Cardiac septum (tissue), 1 donor: ENCODE results near the gene GPER1. TPM values are rescaled to one million over a fixed set of nuclear protein-coding genes. Genes with fewer than 3 reads are reported as not detected.

Experiments
- DNase-seq: peaks from one replicate; pipeline ENCODE4 v3.0.0-alpha.2; 2020; ENCODE audit warnings: low spot score
- intact Hi-C: fragments of 100-400 bp; cut with DNase I; formaldehyde crosslinking; loops from one replicate; pipeline ENCODE4 v1.14.0; 2022
- total RNA-seq: library from RNA; stranded (reverse); fragmentation: NEBNext Ultra II Directional; extraction: Animal tissue kit (Norgen Biotek cat#: 25700); gene quantifications from one replicate; pipeline ENCODE4 v1.2.1, GENCODE V29; 2021
- donor health status: DM: no; HTN: no; CAD: no.

The GPER1 gene
- total RNA-seq, 1 donor from 2014 or later = 2.9 TPM

- intact Hi-C loops = no loop called here
- DNase-seq = no peak
These were observed 35.7 kb upstream of the GPER1 start for GRCh38 chr7:1052031-1052818.

- intact Hi-C loops = no loop called here
- no peak for DNase-seq
These were observed 34.9 kb upstream of the GPER1 start for GRCh38 chr7:1053002-1053411.

GRCh38 chr7:1053816-1054370 is 34.0 kb upstream of the GPER1 start:
- intact Hi-C loops = no loop called here
- DNase-seq = no peak

GRCh38 chr7:1054438-1054837 is 33.5 kb upstream of the GPER1 start:
- DNase-seq = no peak
- intact Hi-C loops = no loop called here

- intact Hi-C loops = no loop called here
- DNase-seq = peak; percentile 88
These were observed 33.0 kb upstream of the GPER1 start for GRCh38 chr7:1054861-1055450.

- no peak for DNase-seq
- intact Hi-C loops = no loop called here
These were observed 32.4 kb upstream of the GPER1 start for GRCh38 chr7:1055491-1055955.

- intact Hi-C loops = no loop called here
- DNase-seq = no peak
These were observed 31.7 kb upstream of the GPER1 start for GRCh38 chr7:1055956-1056784.

- DNase-seq = no peak
- intact Hi-C loops = no loop called here
These were observed 31.0 kb upstream of the GPER1 start for GRCh38 chr7:1056785-1057410.

- DNase-seq = no peak
- intact Hi-C loops = no loop called here
These were observed 30.3 kb upstream of the GPER1 start for GRCh38 chr7:1057416-1058291.

- intact Hi-C loops = no loop called here
- no peak for DNase-seq
These were observed 29.6 kb upstream of the GPER1 start for GRCh38 chr7:1058311-1058710.

- DNase-seq = no peak
- intact Hi-C loops = no loop called here
These were observed 29.1 kb upstream of the GPER1 start for GRCh38 chr7:1058821-1059199.

GRCh38 chr7:1059200-1060091 is 28.5 kb upstream of the GPER1 start:
- intact Hi-C loops = loop anchor here (5.0 kb wide), 1 partner anchor 32 kb away; no protein-coding TSS in a partner anchor
- no peak for DNase-seq

GRCh38 chr7:1060315-1061072 is 27.4 kb upstream of the GPER1 start:
- intact Hi-C loops = loop anchor here (5.0 kb wide), 1 partner anchor 33 kb away; no protein-coding TSS in a partner anchor
- no peak for DNase-seq

GRCh38 chr7:1061180-1061579 is 26.7 kb upstream of the GPER1 start:
- intact Hi-C loops = loop anchor here (5.0 kb wide), 1 partner anchor 34 kb away; no protein-coding TSS in a partner anchor
- no peak for DNase-seq

GRCh38 chr7:1062296-1063294 is 25.3 kb upstream of the GPER1 start:
- intact Hi-C loops = loop anchor here (5.0 kb wide), 1 partner anchor 35 kb away; no protein-coding TSS in a partner anchor
- DNase-seq = no peak

- DNase-seq = no peak
- intact Hi-C loops = loop anchor here (5.0 kb wide), 1 partner anchor 36 kb away; no protein-coding TSS in a partner anchor
These were observed 24.6 kb upstream of the GPER1 start for GRCh38 chr7:1063361-1063760.
